Astrocyte of the cerebellum (primary cell): ENCODE results near the gene TTLL11.

Experiments used
- DNase-seq: peaks from one replicate; pipeline ENCODE4 v3.0.0-alpha.2; 2011; ENCODE audit warnings: low read depth
- H3K4me3 ChIP-seq: 2 replicates; pipeline ENCODE4 v1.5.1; 2011; ENCODE audit warnings: mild to moderate bottlenecking, low read depth, low read length, moderate library complexity
- in situ Hi-C: cut with HindIII; loops from 2 replicates; pipeline ENCODE4 v1.10.0; 2017; ENCODE audit warnings: low sequenced_read_pairs
- TF ChIP-seq, protein P1 (sequence below): IDR thresholded peaks from 2 replicates; pipeline ENCODE4 v1.5.1; 2012; ENCODE audit warnings: low read length, low read depth, moderate library complexity, mild to moderate bottlenecking; ENCODE audit errors: missing control alignments

TTLL11 gene

DNA sequence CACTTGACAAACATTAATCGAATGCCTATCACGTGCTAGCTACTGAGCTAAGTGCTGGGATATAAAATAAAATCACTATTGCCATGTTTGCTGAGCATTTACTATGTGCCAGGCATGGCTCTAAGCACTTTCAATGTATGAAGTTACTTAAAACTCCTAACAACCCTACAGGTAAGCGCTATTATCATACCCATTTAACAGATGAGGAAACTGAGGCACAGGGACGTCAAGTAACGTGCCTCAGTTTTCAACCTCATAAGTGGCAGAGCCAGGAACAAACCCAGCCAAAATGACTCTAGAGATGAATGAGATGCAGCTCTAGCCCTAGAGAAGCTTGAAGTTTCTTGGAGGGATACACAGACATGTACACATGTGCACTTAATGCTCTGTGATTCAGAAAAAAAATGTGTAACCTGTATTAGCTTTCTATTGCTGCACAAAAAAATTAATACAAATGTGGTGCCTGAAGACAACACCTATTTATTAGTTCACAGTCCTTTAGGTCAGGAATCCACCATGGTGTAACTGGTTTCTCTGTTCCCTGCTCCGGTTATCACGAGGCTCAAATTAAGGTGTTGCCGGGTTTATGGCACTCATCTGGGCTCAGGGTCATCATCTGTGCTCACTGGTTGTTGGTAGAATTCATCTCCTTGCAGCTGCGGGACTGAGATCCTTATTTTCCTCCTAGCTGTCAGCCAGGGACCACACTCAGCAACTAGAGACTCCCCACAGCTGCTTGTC is 33.7 kb downstream of the TTLL11 start:
- no peak for DNase-seq
- TF ChIP-seq, protein P1, sequence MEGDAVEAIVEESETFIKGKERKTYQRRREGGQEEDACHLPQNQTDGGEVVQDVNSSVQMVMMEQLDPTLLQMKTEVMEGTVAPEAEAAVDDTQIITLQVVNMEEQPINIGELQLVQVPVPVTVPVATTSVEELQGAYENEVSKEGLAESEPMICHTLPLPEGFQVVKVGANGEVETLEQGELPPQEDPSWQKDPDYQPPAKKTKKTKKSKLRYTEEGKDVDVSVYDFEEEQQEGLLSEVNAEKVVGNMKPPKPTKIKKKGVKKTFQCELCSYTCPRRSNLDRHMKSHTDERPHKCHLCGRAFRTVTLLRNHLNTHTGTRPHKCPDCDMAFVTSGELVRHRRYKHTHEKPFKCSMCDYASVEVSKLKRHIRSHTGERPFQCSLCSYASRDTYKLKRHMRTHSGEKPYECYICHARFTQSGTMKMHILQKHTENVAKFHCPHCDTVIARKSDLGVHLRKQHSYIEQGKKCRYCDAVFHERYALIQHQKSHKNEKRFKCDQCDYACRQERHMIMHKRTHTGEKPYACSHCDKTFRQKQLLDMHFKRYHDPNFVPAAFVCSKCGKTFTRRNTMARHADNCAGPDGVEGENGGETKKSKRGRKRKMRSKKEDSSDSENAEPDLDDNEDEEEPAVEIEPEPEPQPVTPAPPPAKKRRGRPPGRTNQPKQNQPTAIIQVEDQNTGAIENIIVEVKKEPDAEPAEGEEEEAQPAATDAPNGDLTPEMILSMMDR, result no peak
- H3K4me3 ChIP-seq, result no peak overlapping the region
- in situ Hi-C loops, result no loop called here

DNA sequence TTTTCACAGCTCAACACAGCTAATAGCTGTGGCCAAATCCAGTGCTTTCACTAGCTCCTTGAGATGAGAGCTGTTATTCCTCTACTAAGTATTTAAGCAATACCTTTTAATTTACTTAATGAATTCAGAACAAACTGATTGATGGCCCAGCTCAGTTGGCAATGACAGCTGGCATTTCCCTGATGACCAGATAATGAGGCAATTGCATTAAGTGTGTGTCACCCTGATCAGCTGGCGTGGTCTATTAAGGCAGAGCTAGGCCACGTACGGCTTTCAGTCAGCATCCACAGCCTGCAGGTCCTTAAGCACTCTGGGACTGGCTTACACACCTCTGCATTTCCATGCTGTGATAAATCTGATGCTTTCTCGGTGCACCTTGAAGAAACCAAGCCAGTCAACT is 34.4 kb downstream of the TTLL11 start:
- TF ChIP-seq, protein P1, result no peak
- no peak overlapping the region for H3K4me3 ChIP-seq
- in situ Hi-C loops, result no loop called here
- no peak for DNase-seq

DNA sequence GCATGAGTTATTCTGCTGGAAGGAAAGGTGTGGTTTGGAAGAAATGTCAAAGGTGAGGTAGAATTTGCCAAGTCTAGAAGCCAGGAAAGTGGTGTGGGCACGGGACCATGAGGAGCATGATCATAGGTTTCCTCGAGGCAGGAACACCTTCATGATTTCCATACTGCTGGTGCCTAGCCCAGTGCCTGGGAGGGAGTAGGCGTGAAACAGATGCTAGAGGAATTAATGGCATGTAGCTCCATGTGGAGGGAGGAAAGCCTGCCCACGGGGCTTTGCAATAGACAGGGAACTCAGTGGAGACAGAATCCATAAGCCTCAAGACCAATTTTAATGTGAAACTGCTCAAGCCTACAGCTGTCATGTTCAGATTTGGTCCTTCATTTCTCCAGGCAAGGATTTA is 35.1 kb downstream of the TTLL11 start:
- in situ Hi-C loops, result no loop called here
- TF ChIP-seq, protein P1, result no peak
- H3K4me3 ChIP-seq, result no peak overlapping the region
- DNase-seq, result no peak

DNA sequence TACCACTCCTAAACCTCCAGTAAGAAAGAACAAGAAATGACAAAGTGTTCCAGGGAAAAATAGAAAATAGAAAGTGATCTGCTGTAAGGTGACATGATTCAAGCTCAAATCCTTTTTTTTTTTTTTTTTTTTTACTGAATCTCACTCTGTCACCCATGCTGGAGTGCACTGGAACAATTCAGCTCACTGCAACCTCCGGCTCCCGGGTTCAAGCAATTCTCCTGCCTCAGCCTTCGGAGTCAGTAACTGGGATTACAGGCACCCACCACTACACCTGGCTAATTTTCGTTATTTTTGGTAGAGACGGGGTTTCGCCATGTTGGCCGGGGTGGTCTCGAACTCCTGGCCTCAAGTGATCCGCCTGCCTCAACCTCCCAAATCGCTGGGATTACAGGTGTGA is 35.9 kb downstream of the TTLL11 start:
- TF ChIP-seq, protein P1, result no peak
- DNase-seq, result no peak
- H3K4me3 ChIP-seq, result no peak overlapping the region
- in situ Hi-C loops, result no loop called here

DNA sequence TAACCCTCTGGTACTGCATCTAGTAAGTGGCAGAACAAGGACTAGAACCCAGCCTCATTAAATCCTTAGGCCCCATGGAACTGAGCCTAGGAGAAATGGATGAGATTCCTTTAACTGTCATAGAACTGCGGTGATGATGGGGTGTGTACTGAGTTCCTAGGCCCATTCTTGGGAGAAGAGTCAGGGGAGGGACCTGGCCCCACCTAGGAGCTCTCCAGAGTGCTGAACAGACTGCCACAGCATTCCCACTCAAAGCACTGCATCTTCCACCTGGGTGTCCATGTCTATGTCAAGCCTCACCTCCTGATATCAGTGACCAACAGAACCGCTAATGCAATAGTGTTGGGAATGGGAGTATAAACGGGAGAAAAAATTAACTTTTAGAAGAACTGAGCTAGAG is 36.6 kb downstream of the TTLL11 start:
- no peak for DNase-seq
- no peak overlapping the region for H3K4me3 ChIP-seq
- TF ChIP-seq, protein P1, result no peak
- in situ Hi-C loops, result no loop called here

DNA sequence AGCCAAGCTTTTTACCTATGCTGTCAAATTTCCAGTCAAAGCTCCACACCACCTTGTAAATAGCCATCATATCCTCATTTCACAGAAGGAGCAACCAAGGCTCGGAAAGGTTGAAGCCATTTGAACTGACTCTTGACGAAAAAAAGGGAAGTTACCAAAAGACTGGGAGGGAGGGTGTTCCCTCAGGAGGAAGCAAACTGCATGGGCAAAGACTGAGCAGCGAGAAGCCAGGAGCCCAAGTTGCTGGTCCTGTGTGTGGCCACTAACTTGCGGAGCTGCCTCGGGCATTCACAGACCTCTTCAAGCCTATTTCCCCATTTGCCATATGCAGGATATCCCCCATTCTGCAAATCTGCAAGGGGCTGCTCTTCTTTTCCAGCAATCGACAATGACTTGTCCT is 37.4 kb downstream of the TTLL11 start:
- no peak overlapping the region for H3K4me3 ChIP-seq
- in situ Hi-C loops, result no loop called here
- DNase-seq, result no peak
- TF ChIP-seq, protein P1, result no peak
